LoVo (cell line): ENCODE measurements around the gene ZDHHC8.

Experiments used
- DNase-seq: peaks from one replicate; pipeline ENCODE4 v3.0.0-alpha.2; 2016; ENCODE audit warnings: low spot score

The ZDHHC8 gene

DNA sequence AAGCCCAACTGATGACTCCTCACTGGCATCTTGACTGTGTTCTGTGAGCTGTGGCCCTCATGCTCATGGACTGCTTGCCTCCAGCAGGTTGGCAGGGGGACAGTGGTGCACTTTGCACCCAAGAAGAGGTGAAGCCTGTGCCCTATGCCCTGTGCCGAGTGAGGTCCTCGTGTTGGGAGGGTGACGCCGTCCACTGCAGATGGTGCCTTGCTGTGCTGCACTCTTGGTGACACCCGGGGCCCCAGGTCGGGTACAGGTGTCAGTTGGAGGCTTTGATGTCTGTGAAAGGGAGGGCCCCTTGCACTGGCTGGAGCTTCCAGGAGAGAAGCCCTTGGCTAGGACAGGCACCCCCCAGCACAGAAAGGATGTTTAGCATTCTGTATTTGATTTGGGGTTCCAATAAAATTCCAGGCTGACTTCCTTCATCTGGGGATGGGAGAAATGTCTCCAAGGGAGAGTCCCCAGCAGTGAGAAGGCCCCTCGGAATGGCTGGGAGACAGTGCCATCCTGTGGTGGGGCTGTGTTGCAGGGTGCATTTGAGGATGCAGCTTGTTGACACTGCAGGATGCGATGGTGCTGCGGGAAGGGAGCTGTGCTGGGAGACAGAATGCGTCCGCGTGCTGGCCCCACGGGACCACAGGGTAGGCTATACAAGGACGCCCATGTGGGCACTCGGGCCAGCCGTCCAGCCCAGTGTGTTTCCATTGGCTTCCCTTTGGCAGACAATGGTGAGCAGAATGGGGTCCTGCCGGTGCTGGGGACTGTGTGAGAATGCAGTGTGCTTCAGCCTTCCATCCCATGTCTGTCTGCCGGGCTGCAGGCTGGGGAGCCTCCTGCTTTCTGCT, 2.5 kb upstream of the ZDHHC8 start:
- DNase-seq: no peak

GRCh38 chr22:20129747-20130014, 1.9 kb upstream of the ZDHHC8 start:
- DNase-seq: no peak

DNA sequence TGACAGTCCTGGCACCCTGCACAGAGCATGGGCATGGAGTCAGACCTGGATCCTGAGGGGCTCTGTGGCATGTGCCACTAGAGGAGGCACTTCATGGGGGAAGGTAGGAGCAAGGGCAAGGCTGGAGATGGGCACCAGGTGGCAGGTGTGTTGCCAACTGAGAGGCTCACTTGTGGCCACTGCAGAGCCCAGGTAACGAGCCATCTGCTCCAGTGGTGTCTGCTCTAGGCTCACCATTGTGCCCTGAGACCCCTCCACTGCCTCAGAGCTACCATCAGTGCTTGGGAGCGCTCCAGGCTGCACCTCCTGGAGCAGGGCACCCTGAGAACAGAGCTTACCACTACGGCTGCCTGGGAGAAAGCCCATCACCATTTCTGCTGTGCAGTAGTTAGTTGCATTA, 1.3 kb upstream of the ZDHHC8 start:
- DNase-seq: no peak

DNA sequence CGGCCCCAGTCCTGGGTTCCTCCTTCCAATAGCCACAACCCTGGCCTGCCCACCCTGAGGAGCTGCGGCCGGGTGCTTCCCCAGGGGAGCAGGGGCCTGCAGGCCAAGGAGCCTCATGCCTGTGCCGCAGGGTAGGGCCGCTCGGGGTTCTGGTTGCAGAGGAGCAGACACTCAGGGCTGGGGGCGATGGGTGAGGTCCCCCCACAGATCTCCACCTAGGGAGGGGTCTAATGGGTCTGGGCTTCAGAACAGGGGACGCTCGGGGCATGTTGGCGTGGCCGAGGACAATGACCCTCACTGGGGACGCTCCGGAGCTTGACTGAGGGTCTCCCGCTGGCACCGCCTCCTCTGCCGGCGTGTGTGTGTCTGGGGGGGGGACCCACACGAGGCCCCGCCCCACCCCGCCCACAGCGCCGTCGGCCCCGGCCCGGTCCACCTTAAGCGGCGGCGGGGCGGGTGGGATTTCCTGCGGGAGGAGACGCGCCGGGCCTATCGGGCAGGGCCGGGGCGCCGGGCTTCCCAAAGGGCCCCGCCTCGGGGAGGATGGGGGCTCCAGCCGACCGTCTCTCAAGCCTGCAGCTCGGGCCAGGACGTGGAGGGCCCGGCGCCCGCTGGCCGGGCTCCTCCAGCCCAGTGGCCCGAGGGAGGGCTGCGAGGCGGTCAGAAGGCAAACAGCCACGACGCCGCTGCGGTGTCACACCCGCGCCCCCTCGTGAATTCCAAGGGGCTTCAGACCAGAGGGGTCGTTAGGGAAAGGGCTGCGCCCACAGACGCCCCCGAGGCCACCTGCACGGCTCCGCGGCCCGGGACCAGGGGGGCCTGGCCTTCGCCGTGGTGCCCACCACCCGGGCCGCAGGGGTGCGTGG, 640 bp upstream of the ZDHHC8 start:
- DNase-seq: peak; percentile 66

GRCh38 chr22:20131859-20132685, 468 bp downstream of the ZDHHC8 start:
- DNase-seq: no peak

DNA sequence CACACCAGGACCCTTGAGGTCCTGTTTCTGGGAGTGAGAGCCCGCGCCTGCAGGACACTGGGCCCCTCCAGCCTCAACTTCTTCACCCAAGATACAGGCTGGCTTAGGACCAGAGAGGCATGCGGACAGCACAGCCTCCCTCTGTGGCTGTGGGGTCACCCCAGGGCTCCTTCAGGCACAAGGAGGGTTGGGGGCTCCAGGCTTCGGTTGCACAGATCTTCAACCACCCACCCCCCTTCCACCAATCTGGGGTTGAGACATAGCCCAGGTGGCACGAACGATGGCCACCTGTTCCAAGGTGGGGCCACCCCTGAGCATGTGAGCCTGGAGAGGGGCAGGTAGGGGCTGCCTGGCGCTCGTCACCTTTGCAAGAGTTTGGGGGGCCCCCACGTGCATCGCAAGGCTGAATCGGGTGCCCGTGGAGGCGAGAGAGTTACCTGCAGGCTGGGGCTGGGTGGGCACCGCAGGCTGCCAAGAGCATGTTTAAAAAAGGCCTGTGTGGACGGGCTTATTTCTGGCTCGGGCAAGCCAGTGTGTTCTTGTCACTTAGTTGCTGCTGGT, 1.2 kb downstream of the ZDHHC8 start:
- no peak for DNase-seq

GRCh38 chr22:20133930-20134549, 2.4 kb downstream of the ZDHHC8 start:
- DNase-seq: no peak

DNA sequence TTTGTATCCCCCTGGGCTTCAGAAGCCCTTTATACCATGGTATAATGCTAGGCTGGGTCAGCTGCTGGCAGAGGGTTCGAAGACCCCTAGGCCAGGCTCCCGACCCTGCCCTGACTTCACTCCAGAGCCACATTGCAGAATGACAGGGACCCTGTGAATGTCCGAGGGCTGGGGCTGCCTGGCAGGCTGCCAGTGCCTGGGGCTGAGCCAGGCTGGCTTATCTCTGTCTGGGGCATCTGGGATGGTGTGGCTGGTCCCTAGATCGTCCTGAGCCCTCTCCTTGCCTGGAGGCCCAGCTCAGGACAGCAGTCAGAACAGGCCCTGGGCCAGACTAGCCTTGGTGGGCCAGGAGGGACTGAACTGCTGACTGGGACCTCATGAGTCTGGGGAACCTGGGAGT, 3.7 kb downstream of the ZDHHC8 start:
- DNase-seq: no peak

GRCh38 chr22:20135806-20136602, 4.4 kb downstream of the ZDHHC8 start:
- no peak for DNase-seq

DNA sequence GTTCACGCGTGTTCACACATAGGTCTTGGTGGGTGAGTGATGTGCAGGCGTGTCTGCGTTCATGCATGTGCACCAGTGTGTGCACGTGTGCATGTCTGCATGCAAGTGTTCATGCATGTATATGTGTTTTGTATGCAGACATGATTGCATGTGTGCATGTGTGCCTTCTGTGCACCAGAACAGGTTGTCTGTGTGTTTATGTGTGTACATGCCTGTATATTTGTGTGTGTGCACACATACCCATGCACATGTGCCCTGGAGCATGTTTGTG, 4.9 kb downstream of the ZDHHC8 start:
- DNase-seq: no peak

DNA sequence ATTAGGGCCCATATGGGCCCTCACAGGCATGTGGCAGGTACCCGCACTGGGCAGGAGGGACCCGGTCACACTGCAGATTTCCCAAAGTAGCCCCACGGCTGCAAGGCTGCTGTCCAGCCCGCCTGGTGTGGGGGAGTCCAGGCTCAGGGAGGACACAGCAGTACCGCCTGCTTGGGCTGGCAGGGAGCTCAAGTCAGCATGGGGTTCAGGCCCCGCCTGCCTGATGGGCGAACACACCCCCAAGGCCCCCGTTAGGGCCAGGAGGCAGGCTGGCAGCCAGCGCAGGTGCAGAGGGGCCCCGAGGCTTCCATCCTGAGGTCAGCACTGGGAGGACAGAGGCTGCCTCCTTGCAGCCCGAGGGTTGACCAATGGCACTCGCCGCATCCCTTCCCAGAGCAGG, 5.5 kb downstream of the ZDHHC8 start:
- no peak for DNase-seq

DNA sequence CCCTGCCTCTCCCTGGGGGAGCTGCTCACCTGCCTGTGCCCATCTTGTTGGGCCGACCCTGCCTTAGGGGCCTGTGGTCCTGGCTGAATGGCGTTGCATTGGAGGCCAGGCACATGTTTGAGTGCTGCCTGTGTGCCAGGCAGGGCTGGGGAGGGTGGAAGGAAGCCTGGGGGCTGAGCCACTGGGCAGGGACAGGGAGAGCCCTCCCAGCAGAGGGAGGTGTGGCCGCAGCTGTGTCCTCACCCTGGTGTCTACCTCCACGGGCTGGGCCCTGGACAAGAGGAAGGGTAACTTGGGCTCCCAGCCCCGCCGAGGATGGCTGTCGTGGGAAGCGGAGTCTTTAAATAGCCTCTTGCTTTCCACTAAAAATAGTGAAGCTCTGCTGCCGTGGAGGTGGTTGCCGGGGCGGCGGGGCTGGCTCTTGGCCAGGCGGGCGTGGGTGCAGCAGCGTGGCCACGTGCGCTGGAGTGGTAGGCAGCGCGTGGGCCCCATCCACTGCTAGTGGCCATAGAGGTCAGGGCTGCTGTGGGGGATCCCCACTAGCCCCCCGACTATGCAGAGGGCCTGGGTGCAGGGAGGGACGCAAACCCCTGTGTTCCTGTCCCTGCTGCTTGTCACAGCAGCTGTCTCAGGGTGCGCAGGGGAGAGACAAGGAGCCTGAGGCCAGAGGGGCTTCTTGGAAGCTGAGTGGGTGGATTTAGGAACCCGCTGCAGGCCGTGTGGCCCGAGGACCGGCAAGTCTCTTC, 6.2 kb downstream of the ZDHHC8 start:
- no peak for DNase-seq

DNA sequence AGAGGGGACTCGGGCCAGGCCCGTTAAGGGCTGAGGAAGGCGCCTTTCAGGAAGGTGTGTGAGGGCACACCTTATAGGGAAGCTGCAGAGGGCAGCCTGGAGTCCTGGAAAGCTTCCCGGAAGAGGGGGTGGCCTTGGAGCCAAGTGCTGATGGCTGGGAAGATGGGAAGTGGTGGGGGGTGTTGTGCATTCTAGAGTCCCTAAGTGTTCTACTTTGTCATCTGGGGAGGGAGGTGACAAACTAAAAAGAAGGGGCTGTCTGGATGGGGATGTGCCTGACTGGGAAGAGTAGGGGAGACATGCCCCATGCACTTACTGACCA, 6.8 kb downstream of the ZDHHC8 start:
- no peak for DNase-seq

- DNase-seq: no peak
These were observed 7.3 kb downstream of the ZDHHC8 start for GRCh38 chr22:20138868-20139267.

- DNase-seq: no peak
These were observed 7.9 kb downstream of the ZDHHC8 start for GRCh38 chr22:20139391-20140106.

DNA sequence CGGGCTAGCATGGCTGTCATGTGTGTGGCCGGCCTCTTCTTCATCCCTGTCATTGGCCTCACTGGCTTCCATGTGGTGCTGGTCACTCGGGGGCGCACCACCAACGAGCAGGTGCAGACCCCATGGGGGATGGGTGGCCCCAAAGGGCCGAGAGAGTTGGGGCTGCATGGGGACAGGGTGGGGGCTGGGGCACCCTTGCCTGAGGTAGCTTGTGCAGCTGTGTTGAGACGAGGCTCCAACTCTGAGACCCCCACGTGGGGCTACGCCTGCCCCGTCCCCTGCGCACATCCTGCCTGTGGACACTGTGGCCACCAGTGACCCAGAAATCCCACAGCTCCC, 8.5 kb downstream of the ZDHHC8 start:
- DNase-seq: no peak

DNA sequence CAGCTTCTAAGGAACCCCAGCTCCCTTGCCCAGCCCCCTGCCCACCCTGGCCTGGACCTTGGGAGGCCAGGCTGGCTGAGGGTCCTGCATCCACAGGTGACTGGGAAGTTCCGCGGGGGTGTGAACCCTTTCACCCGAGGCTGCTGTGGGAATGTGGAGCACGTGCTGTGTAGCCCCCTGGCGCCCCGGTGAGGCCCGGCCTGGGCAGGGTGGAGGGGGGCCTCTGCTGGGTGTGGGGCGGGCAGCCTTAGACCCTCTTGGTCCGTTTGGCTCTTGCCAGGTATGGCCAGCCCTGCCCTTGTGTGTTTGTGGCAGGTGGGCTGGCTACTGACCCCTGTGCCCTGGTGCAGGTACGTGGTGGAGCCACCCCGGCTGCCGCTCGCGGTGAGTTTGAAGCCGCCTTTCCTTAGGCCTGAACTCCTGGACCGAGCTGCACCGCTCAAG, 8.9 kb downstream of the ZDHHC8 start:
- no peak for DNase-seq

DNA sequence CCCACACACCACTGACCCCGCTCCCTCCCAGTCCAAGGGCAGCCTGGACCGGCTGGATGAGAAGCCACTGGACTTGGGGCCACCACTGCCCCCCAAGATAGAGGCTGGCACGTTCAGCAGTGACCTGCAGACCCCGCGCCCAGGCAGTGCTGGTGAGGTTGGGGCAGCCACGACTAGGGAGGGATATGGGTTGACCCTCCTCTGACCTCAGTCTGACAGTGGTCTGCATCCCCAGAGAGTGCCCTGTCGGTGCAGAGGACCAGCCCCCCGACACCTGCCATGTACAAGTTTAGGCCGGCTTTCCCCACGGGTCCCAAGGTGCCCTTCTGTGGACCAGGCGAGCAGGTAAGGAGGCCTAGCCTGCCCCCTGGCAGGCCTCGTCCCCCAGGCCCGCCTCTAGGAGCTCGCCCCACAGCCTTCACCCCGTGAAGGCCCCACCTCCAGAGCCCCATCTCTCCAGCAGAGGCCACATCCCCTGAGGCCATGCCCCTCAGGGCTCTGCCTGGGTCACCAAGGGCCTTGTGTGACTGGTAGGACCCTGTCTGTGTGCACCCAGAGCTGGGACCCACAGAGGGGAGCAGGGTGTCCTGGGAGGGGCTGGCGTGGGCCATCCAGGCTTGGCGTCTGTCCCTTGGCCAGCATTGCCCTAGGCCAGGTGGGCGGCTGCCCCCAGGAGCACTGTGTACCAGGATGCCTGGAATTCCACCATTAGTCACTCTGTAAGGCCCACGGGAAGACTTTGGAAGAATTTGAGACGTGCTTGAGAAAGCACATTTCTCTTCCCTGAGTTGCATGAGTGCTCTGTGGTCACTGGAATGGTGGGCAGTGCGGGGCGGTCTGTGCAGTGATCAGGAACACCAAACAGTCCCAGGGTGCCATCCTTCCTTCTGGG, 9.8 kb downstream of the ZDHHC8 start:
- no peak for DNase-seq
